CD8-positive, alpha-beta memory T cell (primary cell): Measurements from ENCODE around the gene KLHL1. TPM values are rescaled to one million over a fixed set of nuclear protein-coding genes. Genes with fewer than 3 reads are reported as not detected.
"Not testable (repeated sequence)": the region's sequence is repeated elsewhere in the genome, so short reads cannot be mapped to it uniquely, and the experiment has no call there.

Source experiments
- CTCF ChIA-PET: fragments of 350-600 bp; sonication (Branson Sonifier 250); formaldehyde crosslinking; loops from one replicate; lab custom pipeline; 2021; ENCODE audit warnings: antibody characterized with exemption; lab: Charles Lee
- POLR2A ChIA-PET: fragments of 350-600 bp; sonication (Branson Sonifier 250); formaldehyde crosslinking; loops from one replicate; lab custom pipeline; 2021; ENCODE audit warnings: antibody characterized with exemption; lab: Charles Lee
- DNase-seq, 5 donors: peaks; one replicate each; pipeline versions ENCODE4 v3.0.0 to v3.0.0-alpha.2; 2020 to 2022; ENCODE audit warnings: mixed read lengths in 1 of 5
- H3K27ac ChIP-seq: one replicate; pipeline ENCODE4 v1.7.0; 2013; ENCODE audit warnings: low read depth, mild to moderate bottlenecking, low read length, moderate library complexity
- H3K27me3 ChIP-seq: 2 replicates; pipeline ENCODE4 v1.7.0; 2013; ENCODE audit warnings: low read length, mild to moderate bottlenecking; ENCODE audit not compliant: insufficient read depth, poor library complexity, severe bottlenecking
- H3K36me3 ChIP-seq: 2 replicates; pipeline ENCODE4 v1.7.0; 2013; ENCODE audit warnings: mild to moderate bottlenecking, low read length, moderate library complexity; ENCODE audit not compliant: insufficient read depth
- H3K4me1 ChIP-seq: 2 replicates; pipeline ENCODE4 v1.7.0; 2013; ENCODE audit warnings: mild to moderate bottlenecking, low read length, moderate library complexity; ENCODE audit not compliant: insufficient read depth
- H3K4me3 ChIP-seq: 2 replicates; pipeline ENCODE4 v1.7.0; 2013; ENCODE audit warnings: mild to moderate bottlenecking, low read length
- H3K9me3 ChIP-seq: 2 replicates; pipeline ENCODE4 v1.7.0; 2013; ENCODE audit warnings: mild to moderate bottlenecking, low read length
- H3K27ac Mint-ChIP-seq, 8 donors: one replicate each; pipeline ENCODE4 v1.8.0; 2020 to 2021; ENCODE audit warnings: mixed read lengths in 8 of 8, mild to moderate bottlenecking in 6 of 8, inconsistent platforms in 3 of 8, moderate library complexity in 3 of 8
- H3K27me3 Mint-ChIP-seq, 2 donors: one replicate each; pipeline ENCODE4 v1.8.0; 2020 to 2021; ENCODE audit warnings: mixed read lengths in 2 of 2, mild to moderate bottlenecking in 1 of 2, moderate library complexity in 1 of 2
- H3K36me3 Mint-ChIP-seq, 3 donors: one replicate each; pipeline ENCODE4 v1.8.0; 2020 to 2021; ENCODE audit warnings: mixed read lengths in 3 of 3, inconsistent platforms in 1 of 3, mild to moderate bottlenecking in 1 of 3
- H3K4me1 Mint-ChIP-seq, 3 donors: one replicate each; pipeline ENCODE4 v1.8.0; 2020 to 2021; ENCODE audit warnings: mixed read lengths in 3 of 3, inconsistent platforms in 1 of 3, mild to moderate bottlenecking in 1 of 3
- H3K4me3 Mint-ChIP-seq, 7 donors: one replicate each; pipeline ENCODE4 v1.8.0; 2020 to 2021; ENCODE audit warnings: mixed read lengths in 7 of 7, mild to moderate bottlenecking in 6 of 7, moderate library complexity in 4 of 7, inconsistent platforms in 2 of 7
- H3K9me3 Mint-ChIP-seq, 5 donors: one replicate each; pipeline ENCODE4 v1.8.0; 2020 to 2022; ENCODE audit warnings: mixed read lengths in 5 of 5, mild to moderate bottlenecking in 3 of 5, moderate library complexity in 2 of 5, inconsistent platforms in 1 of 5
- polyA plus RNA-seq: library from polyadenylated mRNA; unstranded; fragments of 300-500 nt; fragmentation: Illumina TruSeq; gene quantifications from one replicate; pipeline ENCODE4 v1.2.3, GENCODE V29; 2021
- total RNA-seq, 2 experiments: library from RNA; stranded (reverse); gene quantifications; one replicate each; pipeline ENCODE4 v1.2.3, GENCODE V29; 2021

Gene KLHL1, protein sequence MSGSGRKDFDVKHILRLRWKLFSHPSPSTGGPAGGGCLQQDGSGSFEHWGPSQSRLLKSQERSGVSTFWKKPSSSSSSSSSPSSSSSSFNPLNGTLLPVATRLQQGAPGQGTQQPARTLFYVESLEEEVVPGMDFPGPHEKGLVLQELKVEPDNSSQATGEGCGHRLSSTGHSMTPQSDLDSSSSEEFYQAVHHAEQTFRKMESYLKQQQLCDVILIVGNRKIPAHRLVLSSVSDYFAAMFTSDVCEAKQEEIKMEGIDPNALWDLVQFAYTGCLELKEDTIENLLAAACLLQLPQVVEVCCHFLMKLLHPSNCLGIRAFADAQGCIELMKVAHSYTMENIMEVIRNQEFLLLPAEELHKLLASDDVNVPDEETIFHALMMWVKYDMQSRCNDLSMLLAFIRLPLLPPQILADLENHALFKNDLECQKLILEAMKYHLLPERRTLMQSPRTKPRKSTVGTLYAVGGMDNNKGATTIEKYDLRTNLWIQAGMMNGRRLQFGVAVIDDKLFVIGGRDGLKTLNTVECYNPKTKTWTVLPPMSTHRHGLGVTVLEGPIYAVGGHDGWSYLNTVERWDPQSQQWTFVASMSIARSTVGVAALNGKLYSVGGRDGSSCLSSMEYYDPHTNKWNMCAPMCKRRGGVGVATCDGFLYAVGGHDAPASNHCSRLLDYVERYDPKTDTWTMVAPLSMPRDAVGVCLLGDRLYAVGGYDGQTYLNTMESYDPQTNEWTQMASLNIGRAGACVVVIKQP
- total RNA-seq = not detected
- polyA plus RNA-seq = not detected

GRCh38 chr13:70108356-70109105 is at the start of gene KLHL1:
KLHL1 (minus strand) TSS chr13:70108452; CDS start chr13:70107699, 753 bp downstream.
- no peaks in the 10 kb centered on the region for H3K4me1 Mint-ChIP-seq
- H3K27me3 Mint-ChIP-seq = no peaks in the 10 kb centered on the region
- no peak within 1 kb of the TSS for H3K27ac ChIP-seq
- no peak within 1 kb of the TSS for H3K4me3 ChIP-seq
- peaks cover 3 to 14% (median 7%) of the 10 kb centered on the region in 5 donors for H3K9me3 Mint-ChIP-seq
- H3K27ac Mint-ChIP-seq = no peak within 1 kb of the TSS
- ChIA-PET POLR2A (no interaction called here), CTCF (no interaction called here)
- H3K4me3 Mint-ChIP-seq = no peak within 1 kb of the TSS
- no peaks in the 10 kb centered on the region for H3K9me3 ChIP-seq
- H3K4me1 ChIP-seq = no peaks in the 10 kb centered on the region
- H3K27me3 ChIP-seq = no peaks in the 10 kb centered on the region
- H3K36me3 ChIP-seq = no peaks in the 10 kb centered on the region
- no peak for DNase-seq
- no peaks in the 10 kb centered on the region for H3K36me3 Mint-ChIP-seq

- H3K27me3 ChIP-seq, CTCF ChIA-PET, H3K36me3 Mint-ChIP-seq, POLR2A ChIA-PET, H3K9me3 ChIP-seq, H3K36me3 ChIP-seq, H3K27me3 Mint-ChIP-seq, H3K4me1 Mint-ChIP-seq, H3K4me3 Mint-ChIP-seq, DNase-seq, H3K4me3 ChIP-seq, H3K27ac Mint-ChIP-seq, H3K4me1 ChIP-seq, H3K27ac ChIP-seq: not testable (repeated sequence)
- H3K9me3 Mint-ChIP-seq = peaks cover 2 to 11% (median 3%) of the 10 kb centered on the region in 5 donors
Observed at GRCh38 chr13:70142658-70143057, 34.4 kb upstream of the KLHL1 start.

- no peak overlapping the region for H3K4me3 ChIP-seq
- no peaks in the 10 kb centered on the region for H3K27me3 ChIP-seq
- H3K36me3 Mint-ChIP-seq = no peaks in the 10 kb centered on the region
- no peak overlapping the region for H3K27ac Mint-ChIP-seq
- ChIA-PET POLR2A (no interaction called here), CTCF (no interaction called here)
- H3K4me3 Mint-ChIP-seq = no peak overlapping the region
- H3K9me3 Mint-ChIP-seq = peaks cover 0 to 12% (median 5%) of the 10 kb centered on the region in 5 donors
- no peak overlapping the region for H3K27ac ChIP-seq
- no peaks in the 10 kb centered on the region for H3K4me1 ChIP-seq
- H3K9me3 ChIP-seq = no peaks in the 10 kb centered on the region
- DNase-seq = no peak
- no peaks in the 10 kb centered on the region for H3K4me1 Mint-ChIP-seq
- no peaks in the 10 kb centered on the region for H3K36me3 ChIP-seq
- no peaks in the 10 kb centered on the region for H3K27me3 Mint-ChIP-seq
Observed at GRCh38 chr13:70128098-70128497, 19.8 kb upstream of the KLHL1 start.

DNA sequence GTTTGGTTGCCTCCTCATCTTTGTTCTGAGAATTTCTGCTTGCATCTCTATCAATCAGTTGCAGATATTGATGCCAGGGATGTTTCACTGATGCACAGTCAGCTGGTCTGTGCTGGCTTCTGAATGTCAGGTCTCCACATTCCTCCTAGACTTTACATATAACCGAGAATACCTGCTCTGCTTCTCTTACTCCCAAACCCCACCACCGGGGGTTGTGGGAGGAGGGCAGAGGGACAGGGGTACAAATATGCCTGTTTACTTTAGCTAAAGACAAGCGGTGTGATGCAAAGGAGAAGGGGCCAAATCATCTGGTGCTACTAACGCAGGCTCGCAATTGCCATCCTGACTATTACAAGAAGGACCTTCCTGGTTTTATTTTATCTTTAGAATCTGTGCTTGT is 17.4 kb upstream of the KLHL1 start:
- Histone ChIP-seq H3K36me3 (no peaks in the 10 kb centered on the region), H3K9me3 (no peaks in the 10 kb centered on the region), H3K27ac (no peak overlapping the region), H3K27me3 (no peaks in the 10 kb centered on the region), H3K4me1 (no peaks in the 10 kb centered on the region), H3K4me3 (no peak overlapping the region)
- H3K4me3 Mint-ChIP-seq = no peak overlapping the region
- H3K27ac Mint-ChIP-seq = no peak overlapping the region
- ChIA-PET CTCF (no interaction called here), POLR2A (no interaction called here)
- no peaks in the 10 kb centered on the region for H3K27me3 Mint-ChIP-seq
- peaks cover 3 to 15% (median 5%) of the 10 kb centered on the region in 5 donors for H3K9me3 Mint-ChIP-seq
- DNase-seq = no peak
- H3K36me3 Mint-ChIP-seq = no peaks in the 10 kb centered on the region
- H3K4me1 Mint-ChIP-seq = no peaks in the 10 kb centered on the region

DNA sequence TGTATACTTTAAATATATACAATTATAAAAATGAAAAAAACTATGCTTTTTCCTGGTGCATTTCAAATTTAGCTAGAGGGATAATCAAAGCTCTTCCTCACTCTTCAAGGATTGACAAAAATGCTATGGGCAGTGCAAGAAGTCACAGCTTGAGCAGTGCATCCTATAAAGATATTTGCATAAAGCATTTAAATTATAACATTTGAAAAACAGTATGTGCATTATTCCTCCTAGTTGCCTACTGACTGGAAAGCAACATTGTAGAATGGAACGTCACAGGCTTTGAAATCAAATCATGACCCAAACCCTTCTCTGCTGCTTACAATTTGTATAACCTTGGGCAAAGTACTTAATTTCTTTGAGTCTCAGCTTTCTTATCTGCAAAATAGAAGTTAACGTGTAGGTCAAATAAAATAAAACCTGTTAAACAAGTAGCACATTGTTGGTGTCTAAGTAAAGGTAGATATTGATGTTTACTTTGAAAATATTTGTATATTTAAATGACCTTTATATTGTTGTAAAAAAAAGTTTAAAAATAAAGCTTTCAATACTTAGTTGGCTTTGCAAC is 9.2 kb upstream of the KLHL1 start:
- Histone ChIP-seq H3K36me3 (no peaks in the 10 kb centered on the region), H3K9me3 (no peaks in the 10 kb centered on the region), H3K27me3 (no peaks in the 10 kb centered on the region), H3K27ac (no peak overlapping the region), H3K4me1 (no peaks in the 10 kb centered on the region), H3K4me3 (no peak overlapping the region)
- DNase-seq = no peak
- Mint-ChIP-seq H3K27ac (no peak overlapping the region), H3K9me3 (peaks cover 3 to 15% (median 5%) of the 10 kb centered on the region in 5 donors), H3K4me3 (no peak overlapping the region), H3K4me1 (no peaks in the 10 kb centered on the region), H3K27me3 (no peaks in the 10 kb centered on the region), H3K36me3 (no peaks in the 10 kb centered on the region)
- ChIA-PET POLR2A (no interaction called here), CTCF (no interaction called here)

- POLR2A ChIA-PET = no interaction called here
Observed at GRCh38 chr13:70107498-70108281, 562 bp downstream of the KLHL1 start, which contains the start of gene ATXN8OS. ATXN8OS (plus strand) TSS chr13:70107826.

DNA sequence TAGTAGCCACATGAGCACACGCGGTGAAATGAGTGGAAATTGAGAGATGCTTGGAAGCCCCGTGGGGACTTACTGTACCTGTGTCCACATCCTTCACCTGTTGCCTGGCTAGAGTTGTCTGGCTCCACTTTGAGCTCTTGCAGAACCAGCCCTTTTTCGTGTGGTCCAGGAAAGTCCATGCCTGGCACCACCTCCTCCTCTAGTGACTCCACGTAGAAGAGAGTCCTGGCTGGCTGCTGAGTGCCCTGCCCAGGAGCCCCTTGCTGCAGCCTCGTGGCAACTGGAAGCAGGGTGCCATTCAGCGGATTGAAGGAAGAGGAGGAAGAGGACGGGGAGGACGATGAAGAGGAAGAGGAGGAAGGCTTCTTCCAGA is 1.1 kb downstream of the KLHL1 start:
- Mint-ChIP-seq H3K4me3 (no peak overlapping the region), H3K4me1 (no peaks in the 10 kb centered on the region), H3K9me3 (peaks cover 3 to 19% (median 7%) of the 10 kb centered on the region in 5 donors), H3K36me3 (no peaks in the 10 kb centered on the region), H3K27ac (no peak overlapping the region), H3K27me3 (no peaks in the 10 kb centered on the region)
- no peaks in the 10 kb centered on the region for H3K36me3 ChIP-seq
- H3K27me3 ChIP-seq = no peaks in the 10 kb centered on the region
- DNase-seq = no peak
- no peak overlapping the region for H3K27ac ChIP-seq
- CTCF ChIA-PET = no interaction called here
- H3K4me1 ChIP-seq = no peaks in the 10 kb centered on the region
- H3K4me3 ChIP-seq = no peak overlapping the region
- H3K9me3 ChIP-seq = no peaks in the 10 kb centered on the region
- POLR2A ChIA-PET = no interaction called here

More at GRCh38 chr13:70107498-70108281, 562 bp downstream of the KLHL1 start, which contains the start of gene ATXN8OS:
- H3K27ac Mint-ChIP-seq = no peak within 1 kb of the TSS
- no peaks in the 10 kb centered on the region for H3K9me3 ChIP-seq
- no peaks in the 10 kb centered on the region for H3K36me3 Mint-ChIP-seq
- no peak within 1 kb of the TSS for H3K4me3 ChIP-seq
- H3K27me3 Mint-ChIP-seq = no peaks in the 10 kb centered on the region
- H3K4me1 Mint-ChIP-seq = no peaks in the 10 kb centered on the region
- peak in 2 of 5 donors; percentile 0 to 43 for DNase-seq
- H3K9me3 Mint-ChIP-seq = peaks cover 3 to 19% (median 8%) of the 10 kb centered on the region in 5 donors
- no peak within 1 kb of the TSS for H3K4me3 Mint-ChIP-seq
- H3K36me3 ChIP-seq = no peaks in the 10 kb centered on the region
- H3K27ac ChIP-seq = no peak within 1 kb of the TSS
- H3K4me1 ChIP-seq = no peaks in the 10 kb centered on the region
- CTCF ChIA-PET = no interaction called here
- H3K27me3 ChIP-seq = no peaks in the 10 kb centered on the region
